A673 (cell line): ENCODE measurements around the gene ADAM19. TPM values are rescaled to one million over a fixed set of nuclear protein-coding genes. Genes with fewer than 3 reads are reported as not detected.

Source experiments
- BruUV-seq: library from RNA; stranded (reverse); fragments of 400-500 nt; replicated peaks from 2 replicates; lab custom pipeline; 2021; lab: Mats Ljungman, UMichigan
- CTCF ChIA-PET: fragments of 300-600 bp; sonication (Branson Sonifier 250); formaldehyde crosslinking; loops from one replicate; lab custom pipeline; 2022; ENCODE audit warnings: antibody characterized with exemption; lab: Charles Lee
- POLR2A ChIA-PET: fragments of 300-600 bp; sonication (Branson Sonifier 250); formaldehyde crosslinking; loops from one replicate; lab custom pipeline; 2022; ENCODE audit warnings: antibody characterized with exemption; ENCODE audit not compliant: low non-redundant PET; lab: Charles Lee
- DNase-seq: peaks from one replicate; pipeline ENCODE4 v3.0.0-alpha.2; 2015; ENCODE audit warnings: low spot score
- H3K27ac ChIP-seq: fragments of 200-600 bp; sonication (generic); 2 replicates; pipeline ENCODE4 v1.5.1; 2016; ENCODE audit warnings: mixed run types, low read depth, mild to moderate bottlenecking, mixed read lengths, antibody characterized with exemption, low read length; ENCODE audit not compliant: poor library complexity, severe bottlenecking
- H3K27me3 ChIP-seq: fragments of 200-600 bp; sonication (generic); replicated peaks from 2 replicates; pipeline ENCODE4 v1.6.1; 2017; ENCODE audit warnings: mixed run types, low read depth, mild to moderate bottlenecking, mixed read lengths, antibody characterized with exemption, low read length; ENCODE audit not compliant: insufficient read depth, poor library complexity
- H3K36me3 ChIP-seq: fragments of 200-600 bp; sonication (generic); 2 replicates; pipeline ENCODE4 v1.6.1; 2016; ENCODE audit warnings: mixed run types, mild to moderate bottlenecking, mixed read lengths, antibody characterized with exemption, low read length; ENCODE audit not compliant: insufficient read depth, poor library complexity, severe bottlenecking
- H3K4me1 ChIP-seq: fragments of 200-600 bp; sonication (generic); 2 replicates; pipeline ENCODE4 v1.6.1; 2017; ENCODE audit warnings: mixed run types, mild to moderate bottlenecking, mixed read lengths, antibody characterized with exemption, low read length; ENCODE audit not compliant: insufficient read depth, poor library complexity, severe bottlenecking
- H3K4me3 ChIP-seq: fragments of 200-600 bp; sonication (generic); 2 replicates; pipeline ENCODE4 v1.5.1; 2016; ENCODE audit warnings: low read depth, mixed run types, mild to moderate bottlenecking, mixed read lengths, low read length; ENCODE audit not compliant: poor library complexity, severe bottlenecking
- H3K9me3 ChIP-seq: fragments of 200-600 bp; sonication (generic); 2 replicates; pipeline ENCODE4 v1.6.1; 2016; ENCODE audit warnings: mixed run types, low read depth, mild to moderate bottlenecking, mixed read lengths, antibody characterized with exemption, low read length; ENCODE audit not compliant: poor library complexity, severe bottlenecking
- EZH2 ChIP-seq: fragments of 200-600 bp; sonication (generic); IDR thresholded peaks from 2 replicates; pipeline ENCODE4 v1.6.1; 2017; ENCODE audit warnings: borderline replicate concordance, low read depth, mild to moderate bottlenecking, mixed read lengths, antibody characterized with exemption, low read length; ENCODE audit not compliant: poor library complexity, severe bottlenecking
- intact Hi-C: fragments of 100-400 bp; cut with micrococcal nuclease; formaldehyde crosslinking; loops from one replicate; pipeline ENCODE4 v1.10.0; 2022; ENCODE audit not compliant: unreplicated experiment
- total RNA-seq: library from RNA; stranded (reverse); gene quantifications from 2 replicates; pipeline ENCODE4 v1.2.3, GENCODE V29; 2021
- TF ChIP-seq, protein P1 (sequence below): fragments of 300-800, 200-600 bp; sonication (generic); conservative IDR thresholded peaks from 2 replicates; pipeline ENCODE4 v1.5.1; 2017; ENCODE audit warnings: low read depth, mild to moderate bottlenecking, antibody characterized with exemption, low read length, moderate library complexity, mixed read lengths

ADAM19 gene
- total RNA-seq, 1 experiment from 2014 or later = 1.7 TPM

DNA sequence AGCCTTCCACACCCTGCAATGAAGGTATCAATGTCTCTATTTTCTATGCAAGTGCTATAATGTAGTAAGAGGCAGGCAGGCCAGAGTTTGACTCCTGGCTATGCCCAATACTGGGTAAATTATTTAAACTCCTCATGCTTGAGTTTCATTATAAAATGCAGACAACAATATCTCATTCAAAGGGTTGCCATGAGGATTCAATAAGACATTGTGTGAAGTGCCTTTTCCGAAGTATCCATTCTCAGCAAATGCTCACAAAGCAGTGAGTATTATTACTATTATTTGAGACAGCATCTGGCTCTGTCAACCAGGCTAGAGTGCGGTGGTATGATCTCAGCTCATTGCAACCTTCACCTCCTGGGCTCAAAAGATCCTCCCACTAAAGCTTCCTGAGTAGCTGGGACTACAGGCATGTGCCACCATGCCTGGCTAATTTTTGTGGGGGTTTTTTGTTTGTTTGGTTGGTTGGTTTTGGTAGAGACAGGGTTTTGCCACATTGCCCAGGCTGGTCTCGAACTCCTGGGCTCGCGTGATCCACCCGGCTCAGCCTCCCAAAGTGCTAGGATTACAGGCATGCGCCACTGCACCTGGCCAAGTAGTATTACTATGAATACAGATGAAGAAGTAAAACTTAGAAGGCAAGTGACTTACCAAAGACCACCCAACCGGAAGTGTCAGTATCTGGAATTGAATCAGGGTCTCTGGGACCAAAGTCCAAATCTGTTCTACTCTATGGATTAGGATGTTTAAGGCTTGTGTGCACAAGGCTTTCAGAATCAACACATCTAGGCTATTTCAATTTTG is 18.8 kb downstream of the ADAM19 start:
- DNase-seq = no peak
- CTCF ChIA-PET = no interaction called here
- Histone ChIP-seq H3K27me3 (no peaks in the 10 kb centered on the region), H3K9me3 (no peaks in the 10 kb centered on the region), H3K4me1 (no peaks in the 10 kb centered on the region), H3K36me3 (no peaks in the 10 kb centered on the region), H3K4me3 (no peak overlapping the region), H3K27ac (no peak overlapping the region)
- intact Hi-C loops = no loop called here
- BruUV-seq = no TSS peak
- TF ChIP-seq EZH2 = no peak
- TF ChIP-seq, protein P1, sequence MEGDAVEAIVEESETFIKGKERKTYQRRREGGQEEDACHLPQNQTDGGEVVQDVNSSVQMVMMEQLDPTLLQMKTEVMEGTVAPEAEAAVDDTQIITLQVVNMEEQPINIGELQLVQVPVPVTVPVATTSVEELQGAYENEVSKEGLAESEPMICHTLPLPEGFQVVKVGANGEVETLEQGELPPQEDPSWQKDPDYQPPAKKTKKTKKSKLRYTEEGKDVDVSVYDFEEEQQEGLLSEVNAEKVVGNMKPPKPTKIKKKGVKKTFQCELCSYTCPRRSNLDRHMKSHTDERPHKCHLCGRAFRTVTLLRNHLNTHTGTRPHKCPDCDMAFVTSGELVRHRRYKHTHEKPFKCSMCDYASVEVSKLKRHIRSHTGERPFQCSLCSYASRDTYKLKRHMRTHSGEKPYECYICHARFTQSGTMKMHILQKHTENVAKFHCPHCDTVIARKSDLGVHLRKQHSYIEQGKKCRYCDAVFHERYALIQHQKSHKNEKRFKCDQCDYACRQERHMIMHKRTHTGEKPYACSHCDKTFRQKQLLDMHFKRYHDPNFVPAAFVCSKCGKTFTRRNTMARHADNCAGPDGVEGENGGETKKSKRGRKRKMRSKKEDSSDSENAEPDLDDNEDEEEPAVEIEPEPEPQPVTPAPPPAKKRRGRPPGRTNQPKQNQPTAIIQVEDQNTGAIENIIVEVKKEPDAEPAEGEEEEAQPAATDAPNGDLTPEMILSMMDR = no peak
- POLR2A ChIA-PET = no interaction called here

DNA sequence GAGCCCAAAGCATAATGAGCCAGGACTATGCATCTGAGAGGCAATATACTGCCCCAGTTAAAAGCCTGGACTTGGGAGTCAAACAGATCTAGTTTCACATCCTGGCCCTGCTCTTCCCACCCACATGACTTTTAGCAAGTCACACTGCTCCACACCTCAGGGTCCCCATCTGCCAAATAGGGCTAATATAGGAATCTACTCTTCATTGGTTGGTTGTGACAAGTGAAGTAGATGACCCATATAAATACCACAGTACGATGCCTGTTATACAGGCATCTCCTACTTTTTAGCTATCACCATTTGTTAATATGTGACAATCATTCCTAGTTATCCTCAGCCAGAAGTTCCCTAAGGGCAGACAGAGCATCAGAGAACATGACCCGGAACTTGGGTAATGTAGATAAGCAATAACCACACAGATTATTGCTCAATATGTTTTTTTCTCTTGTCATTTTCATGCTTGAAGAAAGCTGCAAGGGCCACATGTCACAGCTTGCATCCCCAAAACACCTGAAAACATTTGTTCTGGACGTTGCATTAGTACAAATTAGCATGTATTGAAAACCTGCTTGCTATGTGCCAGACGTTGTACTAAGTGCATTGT is 20.4 kb downstream of the ADAM19 start:
- H3K27me3 ChIP-seq = no peaks in the 10 kb centered on the region
- ChIA-PET POLR2A (no interaction called here), CTCF (no interaction called here)
- H3K27ac ChIP-seq = no peak overlapping the region
- H3K36me3 ChIP-seq = no peaks in the 10 kb centered on the region
- no peak for TF ChIP-seq EZH2
- TF ChIP-seq, protein P1 = no peak
- intact Hi-C loops = no loop called here
- BruUV-seq = no TSS peak
- no peaks in the 10 kb centered on the region for H3K4me1 ChIP-seq
- H3K4me3 ChIP-seq = no peak overlapping the region
- H3K9me3 ChIP-seq = no peaks in the 10 kb centered on the region
- DNase-seq = no peak

DNA sequence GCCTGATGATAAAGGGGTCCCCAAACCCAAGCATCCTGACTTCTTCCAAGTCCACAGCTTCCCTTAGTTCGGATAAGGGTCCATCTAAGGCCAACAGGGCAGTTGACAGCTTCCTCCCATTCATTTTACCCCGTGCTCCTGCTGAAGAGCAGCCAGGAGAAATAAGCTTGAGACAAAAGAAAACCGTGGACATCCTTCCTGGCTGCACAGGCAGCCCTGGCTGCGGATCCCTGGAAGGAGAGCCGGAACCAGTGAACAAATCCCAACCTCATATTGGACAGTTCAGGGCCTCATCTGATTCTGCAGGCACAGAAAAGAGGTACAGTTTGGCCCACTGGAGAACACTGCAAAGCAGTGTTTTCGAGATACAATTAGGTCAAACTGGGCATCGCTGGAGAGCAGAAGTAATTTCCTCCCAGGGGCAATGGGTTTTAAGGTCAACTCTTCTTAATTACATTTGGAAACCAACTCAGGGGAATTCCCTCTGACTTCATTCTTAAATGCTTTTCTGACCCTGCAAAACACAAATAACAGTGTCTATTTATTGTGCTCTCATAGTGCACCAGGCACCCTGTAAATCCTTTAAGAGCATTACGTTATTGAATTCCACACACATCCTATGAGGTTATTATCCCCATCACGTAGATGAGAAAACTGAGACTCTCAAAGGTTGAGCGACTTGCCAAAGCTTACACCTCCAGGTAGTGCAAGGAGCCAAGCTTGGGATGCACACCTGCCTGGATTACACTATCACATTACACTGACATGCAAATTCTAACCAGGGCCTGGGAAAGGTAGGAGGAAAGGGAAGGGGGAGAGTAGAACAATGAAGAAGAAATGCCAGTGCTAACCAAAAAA is 21.2 kb downstream of the ADAM19 start:
- Histone ChIP-seq H3K27ac (no peak overlapping the region), H3K9me3 (no peaks in the 10 kb centered on the region), H3K4me1 (no peaks in the 10 kb centered on the region), H3K27me3 (no peaks in the 10 kb centered on the region), H3K36me3 (no peaks in the 10 kb centered on the region), H3K4me3 (no peak overlapping the region)
- BruUV-seq = no TSS peak
- ChIA-PET POLR2A (no interaction called here), CTCF (no interaction called here)
- intact Hi-C loops = no loop called here
- TF ChIP-seq, protein P1 = no peak
- no peak for TF ChIP-seq EZH2
- no peak for DNase-seq
